ENCODE results near the gene P3H2.

P3H2 gene

DNA sequence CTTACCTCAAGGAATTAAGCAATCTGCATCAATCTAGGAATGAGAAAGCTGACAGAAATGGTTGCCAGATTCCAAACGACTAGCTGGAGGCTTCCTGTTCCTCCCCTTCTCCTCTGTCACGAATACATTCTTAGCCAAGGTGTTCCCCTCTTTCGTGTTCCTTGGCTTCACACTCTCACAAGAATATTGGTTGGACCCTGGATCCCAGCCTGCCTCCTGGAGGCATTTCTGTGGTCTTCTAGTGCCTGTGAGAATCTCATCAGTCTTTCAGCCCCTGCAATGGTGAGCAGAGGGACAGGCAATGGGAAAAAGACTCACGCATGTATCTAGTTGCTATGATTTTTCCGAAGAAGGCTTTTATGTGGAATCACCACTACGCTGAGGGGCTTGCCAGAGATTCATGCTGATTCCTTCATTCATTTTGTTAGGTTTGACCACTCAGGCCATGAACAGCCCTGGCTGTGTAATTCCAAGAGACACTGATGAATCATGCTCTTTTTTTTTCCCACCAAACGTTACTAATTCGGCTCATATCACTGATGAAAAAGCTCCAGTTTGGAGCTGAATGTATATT, 1.6 kb upstream of the P3H2 start:
- no peak for DNase-seq

DNA sequence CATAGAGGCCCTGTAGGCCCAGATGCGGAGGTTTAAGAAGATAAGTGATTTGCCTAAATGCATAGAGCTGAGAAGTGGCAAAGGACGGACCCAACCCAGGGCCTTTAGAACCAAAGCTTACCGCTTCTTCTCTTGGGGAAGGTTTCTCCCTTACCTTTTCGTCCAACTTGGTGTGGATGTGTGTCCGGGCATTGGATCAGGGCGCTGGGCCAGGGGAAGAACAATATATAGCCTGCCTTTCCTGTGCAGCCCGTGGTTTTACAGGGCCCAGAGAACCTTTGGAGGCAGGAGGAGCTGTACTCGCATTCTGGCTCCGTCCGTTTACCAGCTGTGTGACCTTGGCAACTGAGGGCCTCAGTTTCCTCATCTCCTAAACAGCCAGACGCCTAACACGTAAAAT, 686 bp upstream of the P3H2 start:
- no peak for DNase-seq

DNA sequence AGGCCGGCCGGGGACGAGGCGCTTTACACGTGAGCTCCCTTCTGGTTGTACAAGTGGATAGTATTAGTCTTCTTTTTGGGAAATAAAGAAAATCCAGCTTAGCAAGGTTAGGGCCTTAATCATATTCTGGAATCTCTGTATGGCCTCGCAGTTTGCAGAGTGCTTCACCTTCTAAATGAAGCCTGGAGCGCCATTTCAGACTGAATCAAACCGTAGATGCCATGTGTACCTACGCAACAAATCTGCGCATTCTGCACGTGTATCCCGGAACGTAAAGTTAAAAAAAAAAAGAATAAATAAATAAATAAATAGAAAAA, 322 bp upstream of the P3H2 start:
- DNase-seq = no peak

DNA sequence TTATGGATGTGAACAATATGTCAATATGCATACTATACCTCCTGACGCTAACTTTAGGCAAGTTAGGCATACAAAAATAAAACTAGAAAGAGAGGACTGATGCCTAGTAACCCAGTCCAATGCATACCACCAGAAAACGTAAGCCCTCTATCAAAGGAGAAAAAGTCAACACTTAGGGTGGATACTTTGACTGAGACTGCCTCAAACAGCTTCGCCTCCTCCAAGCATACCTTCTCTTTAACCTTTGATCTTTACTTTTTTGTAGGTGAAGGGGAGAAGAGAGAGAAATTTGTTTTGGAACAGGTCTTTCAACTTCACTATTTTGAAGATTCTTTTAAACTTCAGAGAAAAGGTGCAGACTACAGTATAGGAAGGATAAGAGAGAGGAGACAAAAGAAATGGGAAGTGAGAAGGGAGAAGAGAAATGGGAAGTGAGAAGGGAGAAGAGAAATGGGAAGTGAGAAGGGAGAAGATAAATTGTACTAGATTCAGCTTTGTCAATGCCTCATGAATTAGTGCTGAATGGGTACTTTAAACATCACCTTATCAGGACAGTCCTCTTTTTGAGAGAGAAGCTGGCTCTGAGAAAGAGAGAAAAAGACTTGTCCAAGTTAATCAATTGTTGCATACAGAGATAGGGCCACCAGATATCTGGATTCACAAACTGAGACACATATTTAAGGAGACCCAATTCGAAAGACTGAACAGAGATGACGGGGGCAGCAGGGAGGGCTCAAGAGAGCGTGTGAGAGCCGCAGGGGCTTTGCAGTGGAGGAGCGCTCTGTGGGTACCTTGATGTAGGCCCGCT, 1.0 kb downstream of the P3H2 start:
- no peak for DNase-seq

DNA sequence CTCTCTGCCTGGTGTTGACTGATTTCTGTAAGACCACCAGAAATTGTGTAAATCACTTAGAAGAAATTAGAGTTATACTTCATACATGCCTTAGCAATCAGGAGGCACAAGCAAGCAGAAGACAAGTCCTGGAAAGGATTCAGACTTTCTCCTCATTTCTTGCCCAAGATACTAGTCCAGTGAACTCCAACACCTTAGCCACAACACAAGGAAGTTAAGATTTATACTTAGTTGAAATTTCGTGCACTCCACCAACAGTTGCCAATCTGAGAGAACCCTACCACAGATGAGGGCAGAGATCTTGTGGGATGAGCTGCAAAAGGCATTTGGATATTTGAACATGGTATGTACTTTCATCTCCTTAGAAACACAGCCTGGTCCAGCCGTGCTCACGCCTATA, 2.3 kb downstream of the P3H2 start:
- no peak for DNase-seq

DNA sequence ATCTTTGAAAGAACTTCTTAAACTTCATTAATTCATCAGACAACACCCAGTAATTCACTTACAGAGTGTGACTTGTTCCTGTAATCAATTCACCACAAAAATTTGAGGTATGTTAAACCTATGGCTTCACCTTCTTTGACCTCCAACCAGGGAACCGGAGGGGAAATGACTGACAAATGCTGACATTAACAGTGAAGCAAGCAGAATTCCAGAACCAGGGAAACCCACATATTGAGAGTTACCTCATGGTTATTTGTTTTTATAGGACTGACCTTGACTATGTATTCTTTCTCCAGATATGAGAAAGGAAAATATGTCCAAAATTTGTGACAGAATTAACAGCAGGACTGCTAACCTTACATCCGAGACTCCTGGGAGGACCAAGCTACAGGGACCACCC, 2.7 kb downstream of the P3H2 start:
- no peak for DNase-seq

DNA sequence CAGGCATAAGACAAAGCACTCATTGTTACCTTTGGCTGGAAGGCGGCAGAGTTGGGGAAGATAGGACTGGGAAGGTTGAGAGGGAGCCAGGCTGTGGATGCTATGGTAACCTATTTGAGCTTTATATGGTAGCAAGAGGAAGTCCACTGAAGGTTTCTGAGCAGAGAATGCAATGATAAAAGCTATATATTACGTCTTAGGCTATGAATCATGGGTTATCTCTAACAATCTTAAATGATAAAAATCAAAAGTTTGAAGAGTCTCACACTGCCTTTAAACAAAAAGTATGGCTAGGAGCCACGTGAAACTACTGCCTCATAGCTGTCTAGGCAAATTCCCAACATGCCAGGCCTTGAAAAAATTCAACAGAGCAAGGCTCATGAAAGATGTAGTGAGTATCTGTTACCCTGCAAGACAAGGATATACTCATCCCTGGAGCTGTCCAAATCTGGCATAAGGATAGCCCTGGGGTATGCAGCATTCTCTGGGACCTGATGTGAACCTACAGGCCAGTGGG, 4.1 kb downstream of the P3H2 start:
- DNase-seq = no peak

DNA sequence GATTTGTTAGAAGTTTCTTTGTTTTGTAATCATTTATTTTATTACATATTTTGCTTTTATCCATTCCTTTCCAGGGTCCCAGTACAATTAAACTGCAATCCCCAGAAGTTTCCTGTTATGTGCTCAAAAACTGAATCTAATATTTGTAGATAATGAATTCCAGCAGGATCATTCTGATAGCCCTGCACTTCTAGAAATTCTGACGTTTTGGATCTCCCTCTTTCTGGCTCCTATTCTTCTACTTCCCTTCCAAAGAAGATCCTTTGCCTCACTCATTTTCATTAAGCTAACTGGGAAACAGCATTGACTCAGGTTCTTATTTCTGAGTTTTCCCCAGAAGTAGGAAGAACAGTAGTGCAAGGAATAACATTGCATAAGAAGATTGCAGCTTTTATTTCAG, 9.9 kb downstream of the P3H2 start:
- no peak for DNase-seq

DNA sequence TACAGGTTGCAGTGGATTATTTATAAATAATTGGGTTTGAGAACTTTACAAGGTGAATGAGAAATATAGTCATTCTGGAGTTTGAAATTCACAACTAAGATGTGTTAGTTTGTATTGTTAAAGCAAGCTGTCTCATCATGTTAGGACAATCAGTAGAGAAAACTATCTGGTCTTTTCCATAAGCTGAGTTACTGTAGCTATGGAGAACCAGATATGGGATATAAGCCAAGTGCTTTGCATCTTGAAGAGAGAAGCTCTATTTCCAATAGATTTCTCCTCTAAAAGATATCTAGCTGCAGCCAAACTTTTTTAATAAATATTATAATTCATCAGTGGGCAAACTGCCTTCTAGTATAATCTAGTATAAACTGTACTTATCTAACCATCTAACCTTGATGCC, 11.3 kb downstream of the P3H2 start:
- DNase-seq = no peak

DNA sequence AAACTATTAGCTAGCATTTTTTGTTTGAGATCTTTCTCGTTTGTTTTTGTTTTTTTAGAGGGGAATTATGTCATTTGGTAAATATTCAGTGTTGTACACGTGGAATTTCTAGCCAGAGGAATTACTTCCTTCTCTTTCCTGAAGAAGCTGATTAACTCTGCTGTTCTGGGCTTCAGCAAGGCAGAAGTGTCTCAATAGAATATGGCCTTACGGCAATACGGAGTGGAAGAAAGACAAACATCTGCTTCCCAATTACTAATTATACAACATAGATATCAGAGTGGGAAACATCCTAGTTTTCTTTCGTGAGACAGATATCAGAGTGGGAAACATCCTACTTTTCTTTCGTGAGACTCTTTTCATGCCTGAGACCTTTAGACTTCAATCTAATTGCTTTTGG, 11.9 kb downstream of the P3H2 start:
- no peak for DNase-seq

DNA sequence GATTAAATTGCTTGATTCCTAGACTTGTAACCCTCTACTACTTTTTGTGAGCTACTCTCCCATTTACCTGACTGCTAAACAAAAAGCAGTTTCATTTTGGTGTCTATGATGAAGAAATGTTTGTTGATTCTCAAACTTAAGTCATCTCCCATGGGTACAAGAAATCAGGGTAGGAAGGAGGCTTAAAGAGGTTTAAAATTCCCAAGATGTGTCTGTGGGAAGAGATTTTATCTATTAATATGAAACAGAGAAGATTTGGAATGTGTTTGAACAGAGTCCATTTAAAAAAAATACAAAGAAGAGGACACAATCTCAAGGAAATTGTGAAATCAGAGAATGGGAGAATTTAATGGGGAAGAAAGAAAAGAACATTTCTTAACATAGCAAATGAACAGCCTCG, 14.8 kb downstream of the P3H2 start:
- DNase-seq = no peak

DNA sequence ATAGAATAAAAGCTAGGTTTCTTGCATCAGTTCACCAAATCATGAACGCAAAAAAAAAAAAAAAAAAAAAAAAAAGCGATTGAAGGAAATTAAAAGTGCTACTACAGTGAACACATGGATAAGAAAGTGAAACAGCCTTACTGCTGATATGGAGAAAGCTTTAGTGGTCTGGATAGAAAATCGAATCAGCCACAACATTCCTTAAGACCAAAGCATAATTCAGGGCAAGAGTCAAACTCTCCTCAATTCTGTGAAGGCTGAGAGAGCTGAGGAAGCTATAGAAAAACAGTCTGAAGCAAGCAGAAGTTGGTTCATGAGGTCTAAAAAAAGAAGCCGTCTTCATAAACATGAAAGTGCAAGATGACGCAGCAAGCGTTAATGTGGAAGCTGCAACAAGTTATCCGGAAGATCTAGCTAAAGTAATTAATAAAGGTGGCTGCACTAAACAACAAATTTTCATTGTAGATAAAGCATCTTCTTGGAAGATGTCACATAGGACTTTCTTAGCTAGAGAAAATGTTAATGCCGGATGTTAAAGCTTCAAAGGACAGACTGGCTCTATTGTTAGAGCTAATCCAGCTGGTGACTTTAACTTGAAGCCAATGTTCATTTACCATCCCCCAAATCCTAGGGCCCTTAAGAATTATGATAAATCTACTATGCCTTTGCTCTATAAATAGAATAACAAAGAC, 19.2 kb downstream of the P3H2 start:
- DNase-seq = peak in 1 of 2 donors; percentile 65

DNA sequence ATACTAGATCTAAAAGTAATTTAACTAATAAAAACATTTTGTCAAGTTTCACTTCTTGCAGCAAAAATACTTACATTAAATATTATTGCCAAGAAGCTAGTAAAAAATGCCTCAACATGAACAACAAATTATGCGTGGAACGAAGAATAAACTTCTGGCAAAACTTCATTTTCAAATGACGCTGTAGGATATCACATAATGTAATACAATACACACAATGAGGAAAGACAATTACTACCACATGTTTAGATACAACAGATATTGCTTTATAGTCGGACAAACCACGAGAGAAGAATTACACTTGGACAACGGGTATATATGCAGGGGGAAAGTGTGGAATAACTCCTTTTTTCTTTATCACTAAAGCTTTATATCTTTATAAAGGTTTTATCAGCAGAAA, 21.6 kb downstream of the P3H2 start:
- DNase-seq = no peak

DNA sequence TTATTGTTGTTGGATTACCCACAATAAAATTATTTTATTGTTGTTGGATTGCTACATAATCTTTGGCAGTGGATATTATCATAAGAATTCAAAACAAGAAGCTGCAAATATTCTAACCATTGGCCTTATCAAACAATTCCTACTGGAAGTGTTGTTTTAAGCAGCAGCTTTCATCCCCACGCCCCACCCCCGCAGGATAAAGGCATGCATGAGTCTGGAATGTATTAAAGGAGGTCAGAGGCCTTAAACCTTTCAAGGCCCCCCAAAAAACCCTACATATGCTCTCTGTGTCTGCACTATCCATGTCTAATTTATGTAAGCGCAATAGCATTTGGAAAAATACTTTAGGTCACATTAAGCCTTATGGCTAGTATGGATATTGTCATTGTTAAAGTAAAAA, 23.1 kb downstream of the P3H2 start:
- DNase-seq = no peak

DNA sequence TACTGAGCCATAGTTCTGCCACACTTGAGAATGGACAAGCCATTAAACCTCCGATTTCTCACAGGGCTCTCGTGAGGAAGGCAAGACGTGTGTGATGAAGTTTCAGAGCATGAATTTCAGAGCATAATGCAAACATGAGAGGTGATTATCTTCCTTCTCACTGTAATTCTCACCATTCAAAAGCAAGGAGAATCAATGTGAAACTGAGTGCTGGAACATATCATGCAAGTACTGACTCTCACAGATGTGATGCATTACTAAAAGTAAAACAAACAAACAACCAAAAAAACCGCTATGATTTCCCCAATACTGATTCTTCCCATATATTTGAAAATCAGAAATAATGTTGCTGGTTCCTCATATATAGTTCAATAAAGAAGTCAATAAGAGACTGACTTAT, 23.7 kb downstream of the P3H2 start:
- DNase-seq = no peak

DNA sequence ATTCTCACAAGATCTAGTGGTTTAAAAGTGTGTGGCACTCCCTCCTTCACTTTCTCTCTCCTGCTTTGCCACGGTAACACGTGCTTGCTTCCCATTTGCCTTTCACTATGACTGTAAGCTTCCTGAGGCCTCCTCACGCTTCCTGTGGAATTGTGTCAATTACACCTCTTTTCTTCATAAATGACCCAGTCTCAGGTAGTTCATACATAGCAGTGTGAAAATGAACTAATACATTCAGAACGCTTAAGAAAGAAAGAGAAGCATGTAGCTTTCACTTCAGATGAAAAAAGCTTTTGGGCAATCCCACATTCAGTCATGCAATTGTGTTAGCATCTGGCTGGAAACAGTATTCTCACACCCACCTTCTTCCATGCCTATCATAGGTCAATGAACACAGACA, 24.4 kb downstream of the P3H2 start:
- no peak for DNase-seq

DNA sequence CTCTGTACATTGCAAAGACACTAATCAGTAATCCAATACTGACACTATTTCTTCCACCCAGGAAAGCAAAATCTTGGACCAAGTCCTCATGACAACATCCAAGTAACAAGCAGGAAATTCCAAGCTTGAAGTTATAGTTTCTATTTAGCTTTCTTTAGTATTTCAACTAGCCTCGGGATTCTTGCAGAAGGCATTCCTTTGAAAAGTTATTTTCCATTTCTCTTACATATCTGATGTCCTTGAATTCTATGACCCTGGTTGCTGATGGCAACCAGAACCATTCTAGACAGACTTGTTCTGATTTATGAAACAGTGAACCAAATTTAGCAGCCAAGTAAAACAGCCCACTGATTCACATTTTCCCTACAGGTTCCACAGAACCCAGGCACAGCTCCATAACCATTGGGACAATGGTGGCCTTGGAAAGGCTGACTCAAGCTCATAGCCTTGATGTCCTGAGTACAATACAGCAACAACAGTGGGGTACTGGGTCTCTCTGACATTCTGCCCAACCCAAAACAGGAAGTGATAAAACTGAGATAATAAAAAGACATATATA, 26.5 kb downstream of the P3H2 start:
- no peak for DNase-seq

DNA sequence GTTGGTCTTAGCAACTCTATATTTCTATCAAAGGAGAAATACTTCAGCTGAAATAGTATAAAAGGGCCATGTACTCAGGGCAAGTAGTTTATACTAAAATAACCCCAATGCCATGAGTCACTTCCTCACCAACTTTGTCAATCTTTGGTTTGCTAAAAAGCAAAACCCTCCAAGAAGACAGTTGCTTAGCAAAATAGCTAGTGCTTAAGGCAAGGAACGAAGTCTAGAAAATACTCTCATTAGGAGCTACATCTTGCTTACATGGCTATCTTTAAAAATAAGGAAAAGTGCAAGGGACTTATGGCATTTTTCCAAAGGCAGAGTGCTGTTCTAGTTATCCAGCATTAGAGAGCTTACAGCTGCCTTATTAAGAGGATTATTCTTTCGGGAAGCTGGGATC, 28.4 kb downstream of the P3H2 start:
- DNase-seq = peak in 1 of 2 donors; percentile 62

DNA sequence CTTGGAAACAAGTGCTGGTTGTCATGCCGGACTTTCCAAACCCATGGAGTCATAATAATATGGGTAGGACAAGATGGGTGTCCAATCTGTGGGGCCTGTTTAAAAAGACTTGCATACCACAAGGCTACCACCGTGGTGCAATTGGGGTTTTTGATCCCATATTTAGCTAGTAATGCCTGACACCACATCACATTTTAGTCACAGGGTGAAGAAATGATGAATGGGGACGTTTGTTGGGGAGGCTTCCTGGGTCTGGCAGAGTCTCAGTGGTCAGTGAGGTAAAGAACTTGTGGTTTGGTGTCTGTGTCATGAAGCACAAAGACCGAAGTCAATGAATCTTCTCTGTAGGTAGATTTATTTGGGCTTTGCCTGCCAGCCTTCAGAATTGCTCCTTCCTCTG, 31.0 kb downstream of the P3H2 start:
- DNase-seq = no peak

DNA sequence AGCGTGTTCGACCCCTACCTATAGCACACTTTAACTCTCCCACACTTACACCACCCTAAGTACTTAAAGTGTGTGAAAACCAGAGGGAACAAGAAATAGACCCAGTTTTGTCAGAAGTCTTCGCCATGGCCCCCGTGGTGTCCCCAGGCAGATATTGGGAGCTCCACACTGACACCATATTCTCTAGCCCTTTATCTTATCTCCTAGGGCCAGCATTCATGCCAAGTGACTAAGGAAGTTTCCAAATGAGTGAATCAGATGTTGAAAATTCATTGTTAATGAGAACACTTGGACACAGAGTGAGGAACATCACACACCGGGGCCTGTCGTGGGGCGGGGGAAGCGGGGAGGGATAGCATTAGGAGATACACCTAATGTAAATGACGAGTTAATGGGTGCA, 31.8 kb downstream of the P3H2 start:
- DNase-seq = no peak

DNA sequence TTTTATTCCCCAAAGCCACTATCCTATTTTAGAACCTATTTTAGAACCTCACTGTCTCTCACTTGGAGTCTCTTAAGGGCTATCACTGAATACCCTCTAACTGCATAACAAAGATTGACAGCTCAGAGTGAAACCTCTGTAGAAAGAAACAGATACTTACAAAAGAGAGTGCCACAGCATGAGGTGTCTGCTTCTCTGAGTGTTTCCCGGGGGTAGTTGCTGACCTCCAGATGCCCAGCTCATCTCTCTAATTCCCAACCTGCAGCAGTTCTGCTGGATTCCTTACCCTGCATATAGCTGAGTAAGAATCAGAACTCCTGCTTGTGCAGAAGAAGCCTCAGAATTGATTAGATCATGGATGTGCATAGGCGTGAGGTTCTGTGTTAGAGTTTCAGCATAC, 34.5 kb downstream of the P3H2 start:
- DNase-seq = no peak

DNA sequence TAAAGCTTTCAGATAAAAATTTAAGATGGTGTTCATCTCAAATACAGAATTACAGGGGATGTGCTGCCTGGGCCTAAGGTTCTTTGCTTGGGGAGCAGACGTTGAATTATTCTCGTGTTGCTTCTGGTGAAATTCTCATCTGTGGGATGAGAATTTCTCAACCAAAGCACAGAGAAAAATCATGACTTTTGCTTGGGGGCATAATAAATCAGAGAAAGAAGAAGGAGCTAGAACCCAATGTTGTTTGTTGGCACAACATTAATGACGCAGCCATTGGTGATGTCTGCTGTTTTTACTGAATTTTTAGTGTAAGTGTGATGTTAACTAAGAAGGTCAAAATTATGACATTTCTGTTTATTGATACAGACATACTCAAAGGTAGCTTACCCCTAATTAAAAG, 35.7 kb downstream of the P3H2 start:
- no peak for DNase-seq

DNA sequence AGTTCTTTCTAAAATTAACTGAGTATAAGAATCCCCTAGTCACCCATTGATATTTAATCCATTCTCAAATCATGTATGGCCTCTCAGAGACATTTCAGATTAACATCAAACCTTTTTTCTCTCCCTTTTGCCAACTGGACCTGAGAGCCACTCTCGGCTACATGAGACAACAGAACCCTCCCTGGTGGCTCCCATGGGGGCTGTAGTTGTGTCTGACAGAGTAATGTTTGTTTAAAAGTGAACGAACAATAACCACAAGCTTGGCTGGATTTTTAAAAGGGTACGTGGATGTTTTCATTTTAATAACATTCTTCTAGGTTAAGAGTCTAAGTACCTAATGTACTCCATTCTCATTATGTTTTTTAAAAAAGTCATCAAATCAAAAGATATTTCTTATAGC, 37.1 kb downstream of the P3H2 start:
- no peak for DNase-seq

DNA sequence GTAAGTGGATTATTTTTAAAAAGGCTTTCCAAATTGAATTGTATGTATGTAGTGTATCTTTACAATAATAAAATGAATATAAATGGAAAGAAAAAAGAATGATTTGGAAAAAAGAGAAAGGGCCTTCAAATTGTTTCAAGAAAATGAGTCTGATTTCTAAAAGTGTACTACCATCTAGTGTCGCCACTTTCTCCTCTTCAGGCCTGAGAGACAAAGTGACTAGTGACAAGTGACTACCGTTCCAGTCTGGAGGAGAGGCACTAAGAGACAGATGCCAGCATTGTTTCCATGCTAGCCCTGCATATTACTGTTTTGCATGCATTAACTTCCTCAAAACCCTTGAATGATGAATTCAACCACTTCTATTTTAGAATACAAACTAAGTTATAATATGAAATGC, 39.3 kb downstream of the P3H2 start:
- DNase-seq = no peak
